ENCODE data around the gene KRT7. TPM values are rescaled to one million over a fixed set of nuclear protein-coding genes. Genes with fewer than 3 reads are reported as not detected.

Gene KRT7
- total RNA-seq, 1 donor from 2014 or later: not detected

- Histone ChIP-seq H3K4me1 (ENCODE audit: control insufficient read depth in 3 of 3, insufficient read depth in 3 of 3, low read length in 3 of 3) (peaks cover 6 to 50% (median 35%) of the 10 kb centered on the region in 3 donors), H3K9ac (ENCODE audit: low read depth in 1 of 3, low read length in 3 of 3) (no peak overlapping the region), H3K36me3 (ENCODE audit: control insufficient read depth in 3 of 3, insufficient read depth in 3 of 3, low read length in 3 of 3) (no peaks in the 10 kb centered on the region), H3K9me3 (ENCODE audit: control insufficient read depth in 3 of 3, low read length in 3 of 3) (no peaks in the 10 kb centered on the region), H3K4me3 (ENCODE audit: low read length in 3 of 3) (no peak overlapping the region), H3K27ac (ENCODE audit: low read depth, low read length) (no peak overlapping the region), H3K27me3 (ENCODE audit: control insufficient read depth in 3 of 3, insufficient read depth in 3 of 3, low read length in 3 of 3) (no peaks in the 10 kb centered on the region)
These were observed 43.5 kb upstream of the KRT7 start for GRCh38 chr12:52189376-52190174.

- no peak overlapping the region for H3K27ac ChIP-seq (ENCODE audit: low read depth, low read length)
- peaks cover 6 to 46% (median 32%) of the 10 kb centered on the region in 3 donors for H3K4me1 ChIP-seq (ENCODE audit: control insufficient read depth in 3 of 3, insufficient read depth in 3 of 3, low read length in 3 of 3)
- H3K9ac ChIP-seq (ENCODE audit: low read depth in 1 of 3, low read length in 3 of 3): no peak overlapping the region
- H3K9me3 ChIP-seq (ENCODE audit: control insufficient read depth in 3 of 3, low read length in 3 of 3): no peaks in the 10 kb centered on the region
- H3K4me3 ChIP-seq (ENCODE audit: low read length in 3 of 3): no peak overlapping the region
- H3K27me3 ChIP-seq (ENCODE audit: control insufficient read depth in 3 of 3, insufficient read depth in 3 of 3, low read length in 3 of 3): no peaks in the 10 kb centered on the region
- H3K36me3 ChIP-seq (ENCODE audit: control insufficient read depth in 3 of 3, insufficient read depth in 3 of 3, low read length in 3 of 3): no peaks in the 10 kb centered on the region
These were observed 41.9 kb upstream of the KRT7 start for GRCh38 chr12:52190860-52191729.

- no peaks in the 10 kb centered on the region for H3K9me3 ChIP-seq (ENCODE audit: control insufficient read depth in 3 of 3, low read length in 3 of 3)
- peak within 1 kb of the TSS in 1 of 3 donors; percentile 2 for H3K4me3 ChIP-seq (ENCODE audit: low read length in 3 of 3)
- H3K4me1 ChIP-seq (ENCODE audit: control insufficient read depth in 3 of 3, insufficient read depth in 3 of 3, low read length in 3 of 3): peaks cover 6 to 39% (median 32%) of the 10 kb centered on the region in 3 donors
- H3K27me3 ChIP-seq (ENCODE audit: control insufficient read depth in 3 of 3, insufficient read depth in 3 of 3, low read length in 3 of 3): no peaks in the 10 kb centered on the region
- H3K9ac ChIP-seq (ENCODE audit: low read depth in 1 of 3, low read length in 3 of 3): peak within 1 kb of the TSS in 1 of 3 donors; percentile 33
- no peaks in the 10 kb centered on the region for H3K36me3 ChIP-seq (ENCODE audit: control insufficient read depth in 3 of 3, insufficient read depth in 3 of 3, low read length in 3 of 3)
- peak within 1 kb of the TSS; percentile 10 for H3K27ac ChIP-seq (ENCODE audit: low read depth, low read length)
These were observed 40.9 kb upstream of the KRT7 start, which contains the start of gene KRT80 for GRCh38 chr12:52191841-52192791. KRT80 (minus strand) TSS chr12:52192014; CDS start chr12:52191902, 112 bp downstream.

DNA sequence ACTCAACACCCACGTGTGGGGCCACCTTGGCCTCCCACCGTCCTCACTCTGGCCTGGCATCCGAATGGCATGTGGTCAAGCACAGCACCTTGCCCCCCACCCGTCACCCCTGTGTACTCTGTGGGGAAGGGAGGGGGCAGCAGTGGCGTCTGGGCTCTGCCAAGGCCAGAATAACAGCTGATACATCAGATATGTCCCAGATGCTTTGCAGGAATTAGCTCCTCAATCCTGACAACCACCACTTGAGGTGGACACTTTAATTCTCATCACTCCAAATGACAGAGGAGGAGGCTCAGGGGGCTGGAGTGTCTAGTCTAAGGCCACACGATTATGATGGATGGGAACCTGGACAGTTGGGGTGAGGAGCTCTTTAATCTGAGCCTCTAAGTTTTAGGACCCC, 39.5 kb upstream of the KRT7 start:
- H3K27ac ChIP-seq (ENCODE audit: low read depth, low read length): no peak overlapping the region
- peaks cover 8 to 53% (median 46%) of the 10 kb centered on the region in 3 donors for H3K4me1 ChIP-seq (ENCODE audit: control insufficient read depth in 3 of 3, insufficient read depth in 3 of 3, low read length in 3 of 3)
- H3K9ac ChIP-seq (ENCODE audit: low read depth in 1 of 3, low read length in 3 of 3): no peak overlapping the region
- no peaks in the 10 kb centered on the region for H3K9me3 ChIP-seq (ENCODE audit: control insufficient read depth in 3 of 3, low read length in 3 of 3)
- no peaks in the 10 kb centered on the region for H3K36me3 ChIP-seq (ENCODE audit: control insufficient read depth in 3 of 3, insufficient read depth in 3 of 3, low read length in 3 of 3)
- no peaks in the 10 kb centered on the region for H3K27me3 ChIP-seq (ENCODE audit: control insufficient read depth in 3 of 3, insufficient read depth in 3 of 3, low read length in 3 of 3)
- no peak overlapping the region for H3K4me3 ChIP-seq (ENCODE audit: low read length in 3 of 3)

DNA sequence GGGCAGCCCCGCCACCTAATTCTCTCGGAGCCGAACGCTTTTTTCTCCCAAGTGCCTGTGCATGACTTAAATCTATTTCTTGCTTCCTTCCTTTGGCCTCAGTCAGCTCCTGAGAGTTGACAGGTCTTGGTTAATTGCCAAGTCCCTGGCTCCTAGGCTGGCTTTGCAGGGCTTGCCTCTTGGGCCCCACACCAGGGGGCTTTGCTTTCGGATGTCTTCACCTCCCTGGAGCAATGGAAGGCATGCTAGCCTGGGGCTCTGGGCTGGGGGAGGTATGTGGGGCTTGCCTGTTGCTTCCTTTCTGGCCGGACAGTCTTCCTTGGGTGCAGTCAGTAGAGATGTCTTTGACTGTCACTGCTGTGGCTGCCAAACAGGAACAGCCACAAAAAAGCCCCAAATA, 39.1 kb upstream of the KRT7 start:
- Histone ChIP-seq H3K4me1 (ENCODE audit: control insufficient read depth in 3 of 3, insufficient read depth in 3 of 3, low read length in 3 of 3) (peaks cover 12 to 57% (median 51%) of the 10 kb centered on the region in 3 donors), H3K4me3 (ENCODE audit: low read length in 3 of 3) (no peak overlapping the region), H3K9me3 (ENCODE audit: control insufficient read depth in 3 of 3, low read length in 3 of 3) (no peaks in the 10 kb centered on the region), H3K36me3 (ENCODE audit: control insufficient read depth in 3 of 3, insufficient read depth in 3 of 3, low read length in 3 of 3) (no peaks in the 10 kb centered on the region), H3K27ac (ENCODE audit: low read depth, low read length) (no peak overlapping the region), H3K27me3 (ENCODE audit: control insufficient read depth in 3 of 3, insufficient read depth in 3 of 3, low read length in 3 of 3) (no peaks in the 10 kb centered on the region), H3K9ac (ENCODE audit: low read depth in 1 of 3, low read length in 3 of 3) (no peak overlapping the region)

GRCh38 chr12:52195065-52195730, 37.8 kb upstream of the KRT7 start:
- Histone ChIP-seq H3K9ac (ENCODE audit: low read depth in 1 of 3, low read length in 3 of 3) (no peak overlapping the region), H3K4me3 (ENCODE audit: low read length in 3 of 3) (no peak overlapping the region), H3K27ac (ENCODE audit: low read depth, low read length) (no peak overlapping the region), H3K27me3 (ENCODE audit: control insufficient read depth in 3 of 3, insufficient read depth in 3 of 3, low read length in 3 of 3) (no peaks in the 10 kb centered on the region), H3K9me3 (ENCODE audit: control insufficient read depth in 3 of 3, low read length in 3 of 3) (no peaks in the 10 kb centered on the region), H3K4me1 (ENCODE audit: control insufficient read depth in 3 of 3, insufficient read depth in 3 of 3, low read length in 3 of 3) (peaks cover 17 to 69% (median 63%) of the 10 kb centered on the region in 3 donors), H3K36me3 (ENCODE audit: control insufficient read depth in 3 of 3, insufficient read depth in 3 of 3, low read length in 3 of 3) (no peaks in the 10 kb centered on the region)

GRCh38 chr12:52197371-52198231, 35.4 kb upstream of the KRT7 start:
- no peak overlapping the region for H3K27ac ChIP-seq (ENCODE audit: low read depth, low read length)
- H3K9ac ChIP-seq (ENCODE audit: low read depth in 1 of 3, low read length in 3 of 3): no peak overlapping the region
- no peak overlapping the region for H3K4me3 ChIP-seq (ENCODE audit: low read length in 3 of 3)
- peaks cover 17 to 54% (median 53%) of the 10 kb centered on the region in 3 donors for H3K4me1 ChIP-seq (ENCODE audit: control insufficient read depth in 3 of 3, insufficient read depth in 3 of 3, low read length in 3 of 3)
- no peaks in the 10 kb centered on the region for H3K36me3 ChIP-seq (ENCODE audit: control insufficient read depth in 3 of 3, insufficient read depth in 3 of 3, low read length in 3 of 3)
- no peaks in the 10 kb centered on the region for H3K27me3 ChIP-seq (ENCODE audit: control insufficient read depth in 3 of 3, insufficient read depth in 3 of 3, low read length in 3 of 3)
- no peaks in the 10 kb centered on the region for H3K9me3 ChIP-seq (ENCODE audit: control insufficient read depth in 3 of 3, low read length in 3 of 3)

DNA sequence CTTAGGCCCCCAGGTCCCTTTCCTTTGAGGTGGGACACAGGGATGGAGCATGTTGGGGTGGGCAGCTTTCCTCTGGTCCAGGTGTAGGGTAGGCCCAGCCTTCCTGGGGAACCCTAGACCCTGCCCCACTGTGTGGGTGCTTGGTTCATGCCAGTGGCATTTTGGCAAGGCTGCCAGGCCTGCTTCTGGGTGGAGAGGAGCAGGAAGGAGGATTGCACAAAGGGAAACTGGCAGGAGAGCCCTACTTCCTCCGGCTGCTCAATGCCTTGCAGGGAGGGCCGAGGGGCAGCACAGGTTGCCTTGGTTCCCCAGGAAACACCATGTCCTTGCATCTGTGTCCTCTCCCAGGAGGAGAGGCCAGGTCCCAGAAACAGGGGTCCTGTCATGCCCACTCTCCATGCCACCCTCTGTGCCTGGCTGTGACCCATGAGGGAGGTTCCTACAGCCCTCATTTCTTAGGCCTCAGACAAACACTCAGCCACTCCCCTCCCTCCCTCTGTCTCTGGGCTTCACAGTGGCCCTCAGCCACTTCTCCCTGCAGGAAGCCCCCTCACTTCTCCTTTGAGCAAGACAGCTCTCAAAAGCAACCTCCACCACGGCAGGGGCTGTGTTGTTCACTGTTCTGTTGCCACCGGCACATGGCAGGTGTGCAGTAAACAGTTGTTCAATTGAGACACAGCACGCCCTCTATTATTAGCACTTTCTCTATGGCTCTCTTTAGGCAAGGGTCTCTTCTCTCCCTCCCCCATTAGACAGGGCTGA, 34.4 kb upstream of the KRT7 start:
- Histone ChIP-seq H3K27ac (ENCODE audit: low read depth, low read length) (peak overlapping the region; percentile 65), H3K9ac (ENCODE audit: low read depth in 1 of 3, low read length in 3 of 3) (peak overlapping the region in 2 of 3 donors; percentile 27 to 54), H3K27me3 (ENCODE audit: control insufficient read depth in 3 of 3, insufficient read depth in 3 of 3, low read length in 3 of 3) (peaks cover 0 to 8% (median 0%) of the 10 kb centered on the region in 3 donors), H3K9me3 (ENCODE audit: control insufficient read depth in 3 of 3, low read length in 3 of 3) (no peaks in the 10 kb centered on the region), H3K4me1 (ENCODE audit: control insufficient read depth in 3 of 3, insufficient read depth in 3 of 3, low read length in 3 of 3) (peaks cover 24 to 55% (median 53%) of the 10 kb centered on the region in 3 donors), H3K4me3 (ENCODE audit: low read length in 3 of 3) (no peak overlapping the region), H3K36me3 (ENCODE audit: control insufficient read depth in 3 of 3, insufficient read depth in 3 of 3, low read length in 3 of 3) (no peaks in the 10 kb centered on the region)
